ENCODE results near the gene CXCL14.

CXCL14 gene, protein sequence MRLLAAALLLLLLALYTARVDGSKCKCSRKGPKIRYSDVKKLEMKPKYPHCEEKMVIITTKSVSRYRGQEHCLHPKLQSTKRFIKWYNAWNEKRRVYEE

DNA sequence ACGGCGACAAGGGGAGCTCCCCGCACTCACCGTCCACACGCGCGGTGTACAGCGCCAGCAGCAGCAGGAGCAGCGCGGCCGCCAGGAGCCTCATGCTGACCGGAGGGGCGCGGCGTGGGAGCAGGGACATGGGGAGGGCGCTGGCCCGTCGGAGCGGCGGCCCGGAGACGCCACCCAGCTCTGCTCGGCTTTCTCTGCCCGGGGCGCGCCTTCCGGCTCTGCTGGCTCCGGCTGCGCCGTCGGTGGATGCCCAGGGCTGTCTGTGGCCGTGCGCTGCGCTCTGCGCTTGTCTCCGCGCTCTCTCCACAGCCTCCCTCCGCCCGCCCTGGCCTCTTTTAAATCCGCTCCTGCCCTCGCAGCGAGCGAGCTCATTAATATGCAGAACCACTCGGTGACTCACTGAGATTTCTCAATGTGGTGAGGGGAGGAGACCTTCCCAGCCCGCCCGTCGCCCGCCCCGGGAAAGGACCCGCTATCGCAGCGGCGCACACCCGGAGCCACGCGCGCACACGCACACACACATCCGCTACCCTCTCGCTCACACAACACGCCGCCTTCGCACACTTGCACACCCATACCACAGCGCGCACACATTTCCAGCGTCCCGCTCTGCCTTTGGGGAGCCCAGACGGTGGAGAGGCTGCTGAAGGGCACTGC is at the start of gene CXCL14:
Gene CXCL14 (minus strand): TSS at position 307 of the 657 bp plus-strand sequence. CDS start 213 bp downstream, at position 94.
- DNase-seq (ENCODE audit: low read depth) = peak; percentile 82

DNA sequence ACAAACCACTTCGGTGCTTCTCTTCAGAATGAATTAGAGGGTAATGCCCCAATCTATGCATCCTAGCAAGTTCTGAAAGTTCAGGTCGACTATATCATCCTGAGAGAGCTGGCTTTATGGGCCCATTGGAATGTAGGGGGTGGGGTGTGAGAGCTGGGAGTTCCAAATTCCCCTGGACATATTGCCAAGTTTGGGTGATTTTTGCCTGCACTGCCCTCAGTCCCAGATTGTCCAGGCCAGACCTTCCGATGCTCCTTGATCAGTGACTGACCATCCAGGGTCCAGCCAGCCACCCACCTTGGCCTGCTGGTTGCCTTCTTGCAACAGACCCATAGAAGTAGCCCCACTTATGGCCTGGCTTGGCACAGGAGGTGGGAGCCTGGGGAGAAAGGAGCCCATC is 47.8 kb upstream of the CXCL14 start:
- DNase-seq (ENCODE audit: low read depth) = no peak

DNA sequence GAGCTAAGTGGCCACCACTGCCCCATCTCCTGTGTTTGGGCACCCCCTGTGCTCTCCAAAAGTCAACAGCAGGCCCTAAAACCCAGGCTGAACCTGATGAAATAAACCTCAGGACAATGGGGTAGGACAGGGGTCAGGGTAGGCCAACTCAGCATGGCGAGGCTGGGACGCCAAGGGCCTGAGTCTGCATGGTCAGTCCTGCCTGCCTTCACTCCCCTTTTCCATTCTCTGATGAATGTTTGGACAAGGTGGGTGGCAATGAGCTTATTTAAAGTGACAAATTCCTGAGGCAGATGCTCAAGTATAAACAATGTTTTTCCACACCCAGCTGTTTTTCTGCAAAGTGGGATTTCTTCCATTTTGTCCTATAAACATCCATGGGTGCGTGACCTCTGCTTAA is 47.2 kb upstream of the CXCL14 start:
- no peak for DNase-seq (ENCODE audit: low read depth)

DNA sequence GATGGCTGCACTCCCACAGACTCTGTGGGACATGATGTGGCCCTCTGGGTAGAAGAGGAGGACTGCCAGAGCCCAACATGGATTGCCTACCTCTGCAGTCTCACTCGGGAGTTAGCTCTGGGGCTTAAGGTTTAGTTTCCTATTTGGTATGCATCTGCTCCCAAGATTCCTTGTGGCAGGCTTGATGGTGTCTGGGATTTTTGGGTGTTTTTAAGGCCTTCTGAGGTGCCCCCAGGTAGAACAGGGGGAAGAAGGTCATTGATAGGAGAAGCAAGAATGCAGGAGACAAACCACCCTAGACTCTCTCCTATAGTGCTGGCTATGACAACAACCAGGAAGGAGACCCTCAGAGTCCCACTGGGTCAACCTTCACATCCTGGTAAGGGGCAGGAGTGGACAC is 46.7 kb upstream of the CXCL14 start:
- no peak for DNase-seq (ENCODE audit: low read depth)

DNA sequence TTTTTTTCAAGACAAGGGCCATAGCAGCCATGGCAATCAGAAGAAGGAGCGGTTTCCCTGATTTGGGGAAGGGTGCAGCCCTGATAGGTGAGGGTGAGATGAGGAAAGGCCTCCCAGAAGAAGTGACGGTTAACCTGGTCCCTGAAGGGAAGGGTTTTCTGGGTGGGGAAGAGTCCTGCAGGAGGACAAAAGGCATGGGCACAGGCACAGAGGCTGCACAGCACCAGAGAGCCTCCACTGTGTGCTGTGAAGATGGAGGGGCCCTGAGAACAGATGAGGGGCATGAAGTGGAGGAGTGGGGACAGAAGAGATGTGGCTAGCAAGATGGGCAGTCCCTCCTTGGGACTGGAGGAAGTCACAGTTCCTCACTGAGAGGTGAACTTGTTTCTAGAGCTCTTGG is 46.3 kb upstream of the CXCL14 start:
- DNase-seq (ENCODE audit: low read depth) = no peak

DNA sequence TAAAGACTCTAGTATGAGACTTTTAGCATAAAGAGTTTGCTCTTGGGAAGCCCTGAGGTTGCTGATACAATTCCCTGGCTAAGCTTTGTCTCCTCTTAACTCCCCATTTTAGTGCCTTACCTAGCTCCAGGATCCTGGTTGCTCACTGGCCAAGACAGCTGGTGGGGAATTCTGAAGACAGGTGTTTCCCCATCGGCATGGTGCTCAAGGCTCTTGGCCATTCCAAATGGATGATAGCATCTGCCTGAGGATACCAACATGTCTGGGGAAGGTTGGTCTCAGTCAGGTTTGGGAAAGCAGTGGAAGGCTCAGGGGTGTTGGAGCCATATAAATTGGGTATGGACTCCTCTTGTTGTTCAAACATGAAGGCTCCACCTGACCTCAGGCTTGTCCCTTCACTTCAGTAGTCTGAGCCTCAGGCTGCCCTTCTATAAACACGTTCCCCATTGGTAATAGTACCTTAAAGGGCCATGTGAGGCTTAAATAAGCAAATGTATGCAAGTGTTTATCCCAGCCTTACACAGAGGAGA is 44.5 kb upstream of the CXCL14 start:
- no peak for DNase-seq (ENCODE audit: low read depth)

DNA sequence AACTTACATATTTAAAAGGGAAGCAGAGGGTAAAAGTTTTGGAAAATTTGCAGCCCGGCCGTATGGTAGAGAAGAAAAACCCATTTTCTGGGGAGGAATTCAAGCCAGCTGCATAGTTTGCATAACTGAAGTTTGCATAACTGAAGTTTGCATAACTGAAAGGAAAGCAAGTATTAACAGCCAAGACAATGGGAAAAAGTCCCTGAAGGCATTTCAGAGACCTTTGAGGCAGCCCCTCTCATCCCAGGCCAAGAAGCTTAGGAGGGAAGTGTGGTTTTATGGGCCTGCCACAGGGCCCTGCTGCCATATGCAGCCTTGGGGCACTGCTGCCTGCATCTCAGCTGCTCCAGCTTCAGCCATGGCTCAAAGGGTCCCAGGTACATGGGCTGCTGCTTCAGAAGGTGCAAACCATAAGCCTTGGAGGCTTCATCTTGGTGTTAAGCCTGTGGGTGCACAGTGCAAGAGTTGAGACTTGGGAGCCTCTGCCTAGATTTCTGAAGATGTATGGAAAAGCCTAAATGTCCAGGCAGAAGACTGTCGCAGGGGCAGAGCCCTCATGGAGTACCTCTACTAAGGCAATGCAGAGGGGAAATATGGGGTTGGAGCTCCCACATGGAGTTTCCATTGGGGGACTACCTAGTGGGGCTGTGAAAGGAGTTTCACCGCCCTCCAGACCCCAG is 36.9 kb upstream of the CXCL14 start:
- peak; percentile 6 for DNase-seq (ENCODE audit: low read depth)

DNA sequence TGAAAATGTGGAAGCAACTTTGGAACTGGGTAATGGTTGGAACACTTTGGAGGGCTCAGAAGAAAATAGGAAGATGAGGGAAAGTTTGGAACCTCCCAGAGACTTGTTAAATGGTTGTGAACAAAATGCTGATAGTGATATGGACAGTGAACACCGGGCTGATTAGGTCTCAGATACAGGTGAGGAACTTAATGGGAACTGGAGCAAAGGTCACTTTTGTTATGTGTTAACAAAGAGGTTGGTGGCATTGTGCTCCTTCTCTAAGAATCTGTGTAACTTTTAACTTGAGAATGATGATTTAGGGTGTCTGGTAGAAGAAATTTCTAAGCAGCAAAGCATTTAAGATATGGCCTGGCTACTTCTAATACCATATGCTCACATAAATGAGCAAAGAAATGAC is 36.4 kb upstream of the CXCL14 start:
- DNase-seq (ENCODE audit: low read depth) = no peak

DNA sequence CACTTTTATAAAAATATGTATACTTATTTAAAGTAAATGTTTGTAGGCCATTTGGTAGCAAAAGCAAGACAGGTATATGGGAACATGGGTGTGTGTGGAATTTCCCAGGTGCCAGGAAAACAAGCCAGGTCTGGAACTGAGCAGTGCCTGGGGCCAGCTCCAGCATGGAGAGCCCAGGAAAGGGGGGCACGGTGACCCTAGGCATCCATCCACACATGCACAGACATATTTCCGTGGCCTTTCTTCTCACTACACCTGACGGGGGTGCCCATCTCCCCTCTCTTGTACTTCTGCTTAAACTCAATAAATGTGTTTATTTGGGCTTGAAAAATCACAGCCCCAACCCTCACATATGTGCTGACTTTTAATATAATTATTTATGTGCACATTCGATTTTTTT is 31.2 kb upstream of the CXCL14 start:
- DNase-seq (ENCODE audit: low read depth) = no peak

DNA sequence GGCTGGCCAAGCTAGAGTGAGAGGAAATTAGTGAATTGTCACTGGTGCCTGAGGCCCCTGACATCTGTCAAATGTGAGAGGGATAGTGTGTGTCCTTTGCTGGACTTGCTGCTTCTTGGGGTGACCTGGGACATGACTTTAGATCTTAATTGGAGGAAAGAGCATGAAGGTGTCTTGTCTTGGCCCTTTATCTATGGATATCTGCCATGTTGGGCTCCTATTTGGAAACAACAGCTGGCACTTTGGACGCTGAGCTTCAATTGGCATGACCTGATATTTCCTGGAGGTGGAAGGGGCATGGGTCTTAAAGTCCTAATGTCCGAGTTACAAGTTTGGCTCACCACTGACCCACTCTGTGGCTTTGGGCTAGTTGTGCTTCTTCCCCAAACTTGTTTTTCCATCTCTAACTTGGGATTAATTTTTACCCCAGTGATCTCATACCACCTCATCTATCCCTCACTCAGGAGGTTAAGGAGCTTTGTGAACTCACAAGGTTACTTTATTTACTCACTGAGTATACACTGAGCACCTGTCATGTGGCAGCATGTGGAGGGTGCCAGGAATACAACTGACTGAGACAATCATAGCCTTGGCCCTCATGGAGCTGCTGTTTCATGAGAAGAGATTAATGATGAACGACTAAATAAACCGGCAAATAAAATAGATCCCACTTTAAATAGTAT is 30.1 kb upstream of the CXCL14 start:
- no peak for DNase-seq (ENCODE audit: low read depth)

DNA sequence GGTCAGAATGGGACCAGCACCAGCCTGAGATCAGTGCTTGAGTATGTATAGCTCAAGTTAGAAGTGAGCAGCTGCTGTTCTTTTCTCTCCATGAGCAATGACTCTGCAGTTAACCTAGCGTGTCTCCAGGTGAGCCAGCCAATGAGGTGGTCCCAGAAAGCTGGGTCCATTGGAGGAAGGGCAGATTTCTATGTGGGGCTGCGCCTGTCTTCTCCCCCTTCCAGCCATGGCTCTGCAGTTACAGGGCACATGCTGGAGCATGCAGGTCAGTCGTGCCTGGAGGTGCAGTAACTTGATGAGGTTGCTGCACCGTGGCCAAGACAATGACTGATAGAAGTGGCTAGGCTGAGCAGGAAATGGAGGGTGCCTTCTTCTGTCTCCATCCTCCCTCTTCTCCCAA is 29.6 kb upstream of the CXCL14 start:
- DNase-seq (ENCODE audit: low read depth) = no peak

DNA sequence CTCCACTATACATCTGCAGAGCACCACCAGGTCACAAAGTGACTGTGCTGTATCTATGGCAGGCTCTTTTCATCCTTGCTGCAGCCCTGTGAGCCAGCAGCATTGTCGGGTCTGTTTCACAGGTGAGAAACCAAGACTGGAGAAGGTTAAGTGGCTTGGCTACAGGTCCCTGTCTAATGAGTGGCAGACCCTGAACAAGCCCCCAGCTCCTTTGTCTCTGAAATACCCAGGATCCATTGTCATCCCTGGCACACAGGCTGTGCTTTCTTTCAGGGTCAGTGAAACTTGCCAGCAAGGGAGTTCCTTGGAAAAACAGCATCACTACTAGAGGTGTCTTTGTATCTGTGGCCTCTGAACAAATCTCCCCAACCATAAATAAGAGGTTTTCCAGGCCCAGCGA is 27.6 kb upstream of the CXCL14 start:
- no peak for DNase-seq (ENCODE audit: low read depth)

DNA sequence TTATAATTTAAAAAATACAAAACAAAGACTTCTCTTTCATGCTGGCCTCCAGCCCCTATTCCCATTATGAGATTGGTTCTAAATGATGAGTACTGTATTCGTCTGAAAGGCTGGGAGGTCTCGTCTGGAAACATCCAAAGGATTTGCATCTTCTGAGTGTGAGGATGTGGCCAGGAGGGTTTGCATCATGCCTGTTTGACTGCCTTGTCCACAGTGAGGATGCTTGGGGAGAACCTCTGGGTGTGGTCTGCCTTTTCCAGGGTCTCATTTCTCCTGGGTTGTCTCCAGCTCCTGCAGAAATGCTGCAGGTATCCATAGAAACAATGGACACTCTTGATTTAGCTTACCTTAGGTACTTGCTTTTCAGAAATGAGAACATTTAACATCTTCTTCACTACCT is 26.4 kb upstream of the CXCL14 start:
- DNase-seq (ENCODE audit: low read depth) = no peak

DNA sequence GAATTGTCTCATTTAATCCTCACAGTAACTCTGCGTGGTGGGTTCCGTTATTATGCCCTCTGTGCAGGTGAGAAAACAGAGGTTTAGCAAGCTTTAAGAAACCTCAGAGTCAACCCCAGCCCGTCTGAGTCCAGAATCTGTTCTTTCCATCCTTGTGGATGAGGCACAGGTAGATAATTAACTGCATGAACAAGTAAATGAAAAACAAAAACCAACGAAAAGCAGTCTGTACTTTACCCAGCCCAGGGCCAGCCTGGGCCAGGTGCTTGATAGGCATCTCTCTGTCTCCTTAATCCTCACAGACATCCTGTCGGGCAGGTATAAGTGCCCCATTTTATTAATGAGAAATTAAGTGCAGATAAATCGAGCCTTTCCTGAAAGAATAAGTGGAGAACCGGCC is 25.3 kb upstream of the CXCL14 start:
- no peak for DNase-seq (ENCODE audit: low read depth)

DNA sequence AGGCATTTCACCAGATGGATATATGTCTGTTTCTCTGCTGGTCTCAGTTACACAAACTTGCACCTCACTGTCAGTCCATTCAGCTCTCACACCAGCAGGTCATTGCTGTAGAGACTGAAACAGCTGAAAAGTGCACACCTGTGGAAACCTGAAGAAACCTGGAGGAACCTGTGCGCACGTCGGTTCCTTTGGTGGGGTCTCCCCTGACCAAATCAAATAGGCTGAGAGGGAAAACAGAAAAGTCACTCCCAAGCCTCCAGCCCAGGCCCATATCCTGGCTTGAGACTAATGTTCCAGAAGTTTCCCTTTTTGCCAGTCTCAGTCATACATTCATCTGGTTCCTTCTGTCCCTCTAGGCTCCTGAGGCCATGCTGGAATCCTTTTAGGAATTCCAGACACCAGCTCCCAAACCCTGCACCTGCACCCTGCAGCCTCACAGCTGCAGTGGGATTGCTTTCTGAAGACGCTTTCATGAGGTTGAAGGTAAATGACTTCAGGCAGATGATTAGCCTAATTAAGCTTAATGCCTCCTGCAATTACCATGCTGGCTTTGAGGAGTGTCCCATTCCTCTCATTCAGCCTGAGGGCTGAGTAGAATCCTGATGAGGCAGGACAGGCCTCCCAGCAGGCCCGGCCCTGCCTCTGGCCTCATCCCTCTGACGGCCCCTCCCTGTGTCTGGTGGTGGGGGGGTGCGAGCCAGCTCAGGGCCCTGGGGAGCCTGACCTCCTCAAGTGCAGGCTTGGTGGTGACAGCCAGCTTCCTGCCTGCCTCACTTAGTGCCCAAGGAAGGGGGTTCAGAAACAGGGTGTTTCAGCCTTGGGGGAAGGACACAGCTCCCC is 24.3 kb upstream of the CXCL14 start:
- DNase-seq (ENCODE audit: low read depth) = no peak

DNA sequence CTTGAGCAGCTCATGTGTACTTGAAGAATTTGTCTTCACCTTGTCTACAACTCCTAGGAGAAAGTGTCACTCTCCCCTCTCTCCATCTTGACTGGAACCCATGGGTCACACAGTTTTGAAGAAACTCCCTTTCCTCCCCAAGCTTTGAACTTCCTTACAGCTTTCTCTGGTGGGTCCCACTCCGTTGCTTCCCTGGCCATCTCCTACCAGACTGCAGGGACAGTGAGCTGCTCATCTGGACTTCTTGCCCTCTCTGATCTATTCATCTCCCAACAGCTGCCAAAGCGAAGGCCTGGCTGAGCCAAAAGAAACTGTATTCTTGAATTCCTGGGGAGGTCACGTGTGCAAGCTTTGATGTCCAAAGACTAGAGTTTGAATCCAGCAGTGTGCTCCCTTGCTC is 22.7 kb upstream of the CXCL14 start:
- DNase-seq (ENCODE audit: low read depth) = no peak

DNA sequence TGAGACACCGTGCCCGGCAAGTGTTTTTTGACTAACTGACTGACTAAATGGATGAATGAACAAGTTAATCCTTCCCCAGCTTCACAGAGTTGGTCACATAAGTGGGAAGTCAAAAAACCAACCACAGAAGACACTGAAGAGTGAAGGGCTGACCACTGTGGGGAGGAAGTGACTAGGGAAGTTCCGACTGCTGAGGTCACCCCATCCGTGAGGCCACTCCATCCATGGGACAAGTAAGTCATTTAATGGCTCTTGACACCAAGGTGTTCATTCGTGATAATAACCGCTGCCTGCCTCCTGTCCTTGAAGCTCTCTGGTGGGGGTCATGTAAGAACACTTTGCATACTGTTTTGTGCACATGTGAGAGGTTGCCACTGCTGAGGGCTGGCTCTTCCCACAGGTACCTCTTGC is 22.2 kb upstream of the CXCL14 start:
- DNase-seq (ENCODE audit: low read depth) = no peak

DNA sequence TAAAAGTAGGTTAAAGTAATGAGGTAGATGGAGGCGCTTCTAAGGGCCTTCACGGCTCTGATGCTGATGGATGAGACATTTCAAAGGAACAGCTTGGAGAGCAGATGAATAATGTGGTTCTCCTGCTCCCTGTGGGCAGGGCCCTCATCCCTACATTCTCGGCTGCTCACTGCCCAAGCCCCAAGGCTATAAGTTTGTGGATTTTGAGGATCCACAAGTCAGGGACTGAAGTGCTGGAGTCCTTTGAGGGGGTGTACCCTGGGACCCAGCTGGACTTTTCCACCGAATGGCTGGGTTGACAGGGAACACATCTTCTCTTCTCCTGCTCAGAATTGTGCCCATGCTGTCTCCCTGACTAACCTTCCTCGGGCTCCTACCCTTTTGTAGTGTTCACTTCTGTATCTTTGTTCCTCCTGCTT is 21.4 kb upstream of the CXCL14 start:
- no peak for DNase-seq (ENCODE audit: low read depth)

DNA sequence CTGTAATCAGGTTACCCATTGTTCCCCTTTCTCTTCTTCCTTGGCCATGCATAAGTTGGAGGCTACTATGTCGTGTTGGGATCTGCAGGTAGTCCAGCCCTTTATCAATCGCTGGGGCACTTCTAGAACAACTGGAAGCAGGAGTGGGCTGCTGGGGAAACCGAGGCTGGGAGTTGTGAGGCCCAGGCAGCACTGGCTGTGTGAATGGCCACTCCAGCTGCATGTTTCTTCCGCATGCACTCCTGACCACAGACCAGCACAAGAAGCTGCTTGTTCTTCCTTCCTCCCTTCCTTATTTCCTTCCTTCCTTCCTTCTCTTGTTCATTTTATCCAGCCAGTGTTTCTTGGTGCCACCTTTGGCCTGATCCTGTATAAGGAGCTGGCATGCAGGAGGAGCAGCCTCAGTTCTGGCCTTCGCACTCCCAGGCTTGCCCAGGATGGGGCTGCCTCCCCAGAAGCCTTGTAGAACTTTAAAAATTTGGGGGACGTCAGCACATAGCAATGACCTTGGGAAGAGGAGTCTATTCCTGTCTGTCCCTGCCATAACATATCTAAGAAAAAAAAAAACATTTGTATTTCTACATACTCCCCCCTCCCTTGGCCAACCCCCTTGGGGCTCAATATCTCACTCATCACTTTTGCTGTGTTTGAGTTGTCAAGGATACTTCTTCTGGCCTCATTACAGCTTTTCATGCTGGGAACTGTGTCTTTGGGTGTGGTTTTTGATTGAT is 20.8 kb upstream of the CXCL14 start:
- DNase-seq (ENCODE audit: low read depth) = no peak

DNA sequence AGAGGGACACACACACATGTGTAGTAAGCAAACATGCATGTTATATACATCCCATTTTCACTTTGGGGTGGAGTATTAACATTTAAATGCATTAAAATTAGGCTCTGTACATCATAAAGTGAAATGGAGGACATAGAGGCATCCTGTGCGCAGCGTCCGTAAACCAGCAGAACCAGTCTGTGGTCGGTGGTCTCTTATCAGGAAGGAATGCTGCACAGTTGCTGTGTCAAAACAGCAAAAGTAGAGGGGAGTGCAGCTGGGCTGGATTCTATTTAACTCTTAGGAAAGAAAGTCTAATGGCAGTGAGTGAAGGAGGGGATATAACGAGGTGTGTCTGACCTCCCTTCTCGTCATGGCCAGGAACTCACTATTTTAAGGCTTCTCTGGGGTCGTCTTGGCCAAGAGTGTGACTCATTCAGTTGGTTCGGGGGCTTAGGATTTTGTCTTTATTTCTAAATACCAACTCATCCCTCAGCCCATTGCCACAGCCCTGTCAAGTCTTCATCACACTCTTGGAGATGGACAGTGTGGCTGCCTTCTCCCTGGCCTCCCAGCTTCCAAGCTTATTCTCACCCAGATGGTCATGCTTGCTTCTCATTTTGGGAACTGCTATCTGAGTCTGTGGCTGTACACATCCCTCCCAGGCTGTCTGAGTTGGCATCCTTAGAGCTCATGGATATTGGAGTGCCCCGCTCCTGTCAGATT is 20.1 kb upstream of the CXCL14 start:
- DNase-seq (ENCODE audit: low read depth) = no peak

DNA sequence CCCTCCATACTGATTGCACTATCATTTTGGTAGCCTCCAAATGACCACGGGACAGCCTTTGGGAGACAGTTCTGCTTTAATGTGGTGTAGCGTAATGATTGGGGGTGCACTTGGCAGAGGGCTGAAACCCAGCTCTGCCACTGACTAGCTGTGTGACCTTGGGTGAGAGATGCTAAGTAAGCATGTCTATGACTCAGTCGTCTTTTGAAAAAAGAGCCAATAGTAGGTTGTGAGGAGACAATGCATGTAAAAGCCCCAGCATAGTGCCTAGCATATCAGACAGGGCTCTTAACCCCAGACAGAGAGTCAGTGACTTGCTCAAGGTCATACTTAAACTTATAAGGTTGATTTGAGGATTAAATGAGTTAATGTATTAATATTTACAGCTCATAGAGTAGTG is 18.0 kb upstream of the CXCL14 start:
- DNase-seq (ENCODE audit: low read depth) = no peak

All from iris pigment epithelial cell (primary cell).